Astrocyte (in vitro differentiated cells and primary cell): ENCODE data around the gene NKAIN2. TPM values are rescaled to one million over a fixed set of nuclear protein-coding genes. Genes with fewer than 3 reads are reported as not detected.
A peak's percentile ranks its signal among the peaks of the same experiment; 100 is the strongest.
"Not testable (repeated sequence)": the region's sequence is repeated elsewhere in the genome, so short reads cannot be mapped to it uniquely, and the experiment has no call there.

Experiments
- DNase-seq: peaks from one replicate; pipeline ENCODE4 v3.0.0-alpha.2; 2010; ENCODE audit warnings: low read depth
- FAIRE-seq: peaks from 2 replicates; lab custom pipeline; 2011; peaks lifted over from hg19 to GRCh38; lab: Jason Lieb, UNC
- H2AFZ ChIP-seq: 2 replicates; pipeline ENCODE4 v1.6.0; 2012; ENCODE audit warnings: low read depth, low read length, inconsistent platforms
- H3K27ac ChIP-seq: 2 replicates; pipeline ENCODE4 v1.5.1; 2011; ENCODE audit warnings: low read depth, low read length, inconsistent platforms
- H3K27me3 ChIP-seq: 2 replicates; pipeline ENCODE4 v1.6.0; 2011; ENCODE audit warnings: low read length, inconsistent platforms; ENCODE audit not compliant: insufficient read depth
- H3K36me3 ChIP-seq: 2 replicates; pipeline ENCODE4 v1.5.1; 2011; ENCODE audit warnings: low read length, inconsistent platforms; ENCODE audit not compliant: insufficient read depth
- H3K4me1 ChIP-seq: 2 replicates; pipeline ENCODE4 v1.5.1; 2011; ENCODE audit warnings: low read length, inconsistent platforms; ENCODE audit not compliant: insufficient read depth
- H3K4me2 ChIP-seq: 2 replicates; pipeline ENCODE4 v1.6.0; 2012; ENCODE audit warnings: low read length, inconsistent platforms
- H3K4me3 ChIP-seq: 2 replicates; pipeline ENCODE4 v1.5.1; 2011; ENCODE audit warnings: low read depth, mild to moderate bottlenecking, low read length, inconsistent platforms; ENCODE audit not compliant: insufficient read depth
- H3K79me2 ChIP-seq: 2 replicates; pipeline ENCODE4 v1.6.0; 2012; ENCODE audit warnings: mild to moderate bottlenecking, low read length, inconsistent platforms; ENCODE audit not compliant: insufficient read depth
- H3K9ac ChIP-seq: 2 replicates; pipeline ENCODE4 v1.6.0; 2012; ENCODE audit warnings: mild to moderate bottlenecking, low read length, inconsistent platforms
- H3K9me3 ChIP-seq: 2 replicates; pipeline ENCODE4 v1.5.1; 2012; ENCODE audit warnings: low read depth, mild to moderate bottlenecking, low read length, inconsistent platforms; ENCODE audit not compliant: insufficient read depth
- H4K20me1 ChIP-seq: 2 replicates; pipeline ENCODE4 v1.6.0; 2012; ENCODE audit warnings: low read length, inconsistent platforms; ENCODE audit not compliant: insufficient read depth
- H3K27ac Mint-ChIP-seq: one replicate; pipeline ENCODE4 v1.8.0; 2021; ENCODE audit warnings: mild to moderate bottlenecking, mixed read lengths; ENCODE audit not compliant: unreplicated experiment
- H3K27me3 Mint-ChIP-seq: one replicate; pipeline ENCODE4 v1.8.0; 2021; ENCODE audit warnings: low read depth, mixed read lengths; ENCODE audit not compliant: unreplicated experiment
- H3K36me3 Mint-ChIP-seq: one replicate; pipeline ENCODE4 v1.8.0; 2021; ENCODE audit warnings: low read depth, mixed read lengths; ENCODE audit not compliant: unreplicated experiment
- H3K4me1 Mint-ChIP-seq: one replicate; pipeline ENCODE4 v1.8.0; 2021; ENCODE audit warnings: low read depth, mixed read lengths; ENCODE audit not compliant: unreplicated experiment
- H3K4me3 Mint-ChIP-seq: one replicate; pipeline ENCODE4 v1.8.0; 2021; ENCODE audit warnings: mild to moderate bottlenecking, moderate library complexity, mixed read lengths; ENCODE audit not compliant: unreplicated experiment
- H3K9me3 Mint-ChIP-seq: one replicate; pipeline ENCODE4 v1.8.0; 2021; ENCODE audit warnings: mild to moderate bottlenecking, mixed read lengths; ENCODE audit not compliant: unreplicated experiment
- EZH2 ChIP-seq: IDR thresholded peaks from 2 replicates; pipeline ENCODE4 v1.6.1; 2012; ENCODE audit warnings: mild to moderate bottlenecking, low read length, inconsistent platforms; ENCODE audit not compliant: insufficient read depth
- total RNA-seq: library from RNA; stranded (reverse); gene quantifications from 2 replicates; pipeline ENCODE4 v1.2.1, GENCODE V29; 2021
- TF ChIP-seq, protein P1 (sequence below): IDR thresholded peaks from 2 replicates; pipeline ENCODE4 v1.5.1; 2011; ENCODE audit warnings: low read depth, mild to moderate bottlenecking, inconsistent platforms, low read length, moderate library complexity; ENCODE audit not compliant: insufficient read depth

Gene NKAIN2
- total RNA-seq, 1 donor from 2014 or later = 0.07 TPM

DNA sequence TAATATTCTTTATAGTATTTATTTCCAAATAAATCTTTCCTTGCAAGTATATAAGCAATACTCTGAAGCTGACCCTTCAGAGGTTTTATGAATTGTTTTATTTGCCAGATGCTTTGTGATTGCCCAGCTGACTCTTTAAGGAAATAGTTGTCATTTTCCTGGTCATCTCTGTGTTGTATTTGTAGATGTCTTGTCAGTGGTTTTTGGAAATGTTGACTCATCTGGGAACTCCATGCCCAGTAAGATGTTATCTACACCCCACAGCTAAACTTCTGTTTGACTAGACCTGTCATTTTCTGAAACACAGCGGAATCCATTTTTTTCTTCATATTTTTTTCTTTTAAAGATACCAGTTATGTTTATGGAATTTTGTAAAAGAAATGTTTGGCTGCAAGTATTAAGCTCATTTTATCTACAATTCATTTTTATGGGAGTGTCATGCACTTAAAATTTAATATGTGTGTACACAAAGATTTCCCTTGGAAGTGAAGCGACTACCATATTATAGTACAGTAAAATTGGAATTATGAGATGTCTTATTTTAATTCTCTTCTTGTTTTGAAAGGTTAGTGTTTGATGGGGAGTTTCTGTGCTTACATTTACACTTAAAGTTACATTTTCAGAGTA, 491.0 kb downstream of the NKAIN2 start:
- Histone ChIP-seq H3K27ac (no peak overlapping the region), H3K4me2 (no peak overlapping the region), H3K9ac (no peak overlapping the region), H2AFZ (no peak overlapping the region), H3K27me3 (no peaks in the 10 kb centered on the region), H3K36me3 (no peaks in the 10 kb centered on the region), H3K4me3 (no peak overlapping the region), H4K20me1 (no peaks in the 10 kb centered on the region), H3K9me3 (no peaks in the 10 kb centered on the region), H3K4me1 (no peaks in the 10 kb centered on the region), H3K79me2 (no peaks in the 10 kb centered on the region)
- Mint-ChIP-seq H3K4me1 (peaks cover 11% of the 10 kb centered on the region), H3K27me3 (no peaks in the 10 kb centered on the region), H3K9me3 (no peaks in the 10 kb centered on the region), H3K4me3 (no peak overlapping the region), H3K27ac (no peak overlapping the region), H3K36me3 (no peaks in the 10 kb centered on the region)
- TF ChIP-seq, protein P1, sequence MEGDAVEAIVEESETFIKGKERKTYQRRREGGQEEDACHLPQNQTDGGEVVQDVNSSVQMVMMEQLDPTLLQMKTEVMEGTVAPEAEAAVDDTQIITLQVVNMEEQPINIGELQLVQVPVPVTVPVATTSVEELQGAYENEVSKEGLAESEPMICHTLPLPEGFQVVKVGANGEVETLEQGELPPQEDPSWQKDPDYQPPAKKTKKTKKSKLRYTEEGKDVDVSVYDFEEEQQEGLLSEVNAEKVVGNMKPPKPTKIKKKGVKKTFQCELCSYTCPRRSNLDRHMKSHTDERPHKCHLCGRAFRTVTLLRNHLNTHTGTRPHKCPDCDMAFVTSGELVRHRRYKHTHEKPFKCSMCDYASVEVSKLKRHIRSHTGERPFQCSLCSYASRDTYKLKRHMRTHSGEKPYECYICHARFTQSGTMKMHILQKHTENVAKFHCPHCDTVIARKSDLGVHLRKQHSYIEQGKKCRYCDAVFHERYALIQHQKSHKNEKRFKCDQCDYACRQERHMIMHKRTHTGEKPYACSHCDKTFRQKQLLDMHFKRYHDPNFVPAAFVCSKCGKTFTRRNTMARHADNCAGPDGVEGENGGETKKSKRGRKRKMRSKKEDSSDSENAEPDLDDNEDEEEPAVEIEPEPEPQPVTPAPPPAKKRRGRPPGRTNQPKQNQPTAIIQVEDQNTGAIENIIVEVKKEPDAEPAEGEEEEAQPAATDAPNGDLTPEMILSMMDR = no peak
- TF ChIP-seq EZH2 = no peak
- DNase-seq = peak; percentile 26
- no peak for FAIRE-seq

DNA sequence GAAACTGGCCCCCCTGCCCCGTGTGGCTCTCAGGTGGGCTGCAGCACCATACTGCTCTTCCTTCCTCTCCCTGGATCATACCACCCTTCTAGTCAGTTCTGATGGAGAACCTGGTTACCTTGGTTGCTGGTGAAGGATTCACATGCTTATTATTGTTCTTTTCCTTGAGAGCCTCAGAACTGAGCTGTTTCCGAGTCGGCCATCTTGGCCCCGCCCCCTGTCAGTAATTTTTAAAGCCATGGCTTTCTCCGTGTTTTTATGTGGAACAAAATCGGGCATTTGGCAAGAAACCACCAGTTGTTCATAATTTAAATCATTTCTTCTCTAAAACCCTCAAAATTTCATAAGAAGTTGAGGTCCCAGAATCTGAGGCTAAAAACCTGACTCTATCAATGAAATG, 493.8 kb downstream of the NKAIN2 start:
- DNase-seq (no peak), FAIRE-seq (no peak)
- TF ChIP-seq, protein P1 = no peak
- TF ChIP-seq EZH2 = no peak
- Mint-ChIP-seq H3K27ac (no peak overlapping the region), H3K4me1 (peaks cover 9% of the 10 kb centered on the region), H3K4me3 (no peak overlapping the region), H3K36me3 (no peaks in the 10 kb centered on the region), H3K9me3 (no peaks in the 10 kb centered on the region), H3K27me3 (no peaks in the 10 kb centered on the region)
- Histone ChIP-seq H4K20me1 (no peaks in the 10 kb centered on the region), H2AFZ (no peak overlapping the region), H3K4me2 (no peak overlapping the region), H3K9me3 (no peaks in the 10 kb centered on the region), H3K4me1 (no peaks in the 10 kb centered on the region), H3K79me2 (no peaks in the 10 kb centered on the region), H3K27ac (no peak overlapping the region), H3K9ac (no peak overlapping the region), H3K4me3 (no peak overlapping the region), H3K36me3 (no peaks in the 10 kb centered on the region), H3K27me3 (no peaks in the 10 kb centered on the region)

DNA sequence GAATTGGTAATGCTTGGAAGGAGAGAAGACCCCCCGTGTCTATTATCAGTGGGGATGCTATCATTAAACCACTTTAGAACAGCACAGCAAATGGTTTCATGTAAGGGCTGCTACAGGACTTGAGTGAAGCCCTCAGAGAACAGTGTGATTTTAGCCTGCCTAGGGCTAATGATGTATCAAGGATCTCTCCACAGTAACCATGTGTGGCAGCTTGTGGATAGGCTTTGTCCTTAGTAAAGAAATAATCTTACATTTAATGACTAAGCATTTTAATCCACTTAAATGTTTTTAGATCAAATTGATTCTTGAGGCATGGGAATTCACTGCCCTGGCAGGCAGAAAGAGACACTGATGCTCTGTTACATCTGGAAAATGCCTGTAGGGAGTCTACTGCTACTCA, 495.1 kb downstream of the NKAIN2 start:
- H3K4me3 ChIP-seq = no peak overlapping the region
- H3K36me3 ChIP-seq = no peaks in the 10 kb centered on the region
- no peaks in the 10 kb centered on the region for H3K9me3 ChIP-seq
- Mint-ChIP-seq H3K27me3 (no peaks in the 10 kb centered on the region), H3K9me3 (no peaks in the 10 kb centered on the region), H3K27ac (no peak overlapping the region), H3K36me3 (no peaks in the 10 kb centered on the region), H3K4me1 (peaks cover 9% of the 10 kb centered on the region), H3K4me3 (no peak overlapping the region)
- no peaks in the 10 kb centered on the region for H3K79me2 ChIP-seq
- TF ChIP-seq EZH2 = no peak
- TF ChIP-seq, protein P1 = no peak
- H3K4me2 ChIP-seq = no peak overlapping the region
- DNase-seq (no peak), FAIRE-seq (no peak)
- no peaks in the 10 kb centered on the region for H3K27me3 ChIP-seq
- H3K27ac ChIP-seq = no peak overlapping the region
- H3K9ac ChIP-seq = no peak overlapping the region
- no peaks in the 10 kb centered on the region for H4K20me1 ChIP-seq
- no peak overlapping the region for H2AFZ ChIP-seq
- H3K4me1 ChIP-seq = no peaks in the 10 kb centered on the region

DNA sequence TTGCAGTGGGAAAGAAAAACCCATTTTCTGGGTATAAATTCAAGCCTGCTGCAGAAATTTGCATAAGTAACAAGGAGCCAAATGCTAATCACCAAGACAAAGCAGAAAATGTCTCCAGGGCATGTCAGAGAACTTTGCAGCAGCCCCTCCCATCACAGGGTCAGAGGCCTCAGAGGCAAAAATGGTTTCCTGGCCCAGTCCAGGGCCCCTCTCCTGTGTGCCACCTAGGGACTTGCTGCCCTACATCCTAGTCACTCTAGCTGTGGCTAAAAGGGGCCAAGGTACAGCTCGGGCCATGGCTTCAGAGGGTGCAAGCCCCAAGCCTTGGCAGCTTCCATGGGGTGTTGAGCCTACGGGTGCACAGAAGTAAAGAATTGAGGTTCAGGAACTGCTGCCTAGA, 497.2 kb downstream of the NKAIN2 start:
- H3K9me3 Mint-ChIP-seq, H3K4me1 ChIP-seq, H3K4me3 Mint-ChIP-seq, DNase-seq, H3K27ac ChIP-seq, H3K4me1 Mint-ChIP-seq, H3K9me3 ChIP-seq, H3K27me3 ChIP-seq, H3K4me2 ChIP-seq, H3K79me2 ChIP-seq, H3K9ac ChIP-seq, H3K36me3 ChIP-seq, H4K20me1 ChIP-seq, H3K27me3 Mint-ChIP-seq, FAIRE-seq, H2AFZ ChIP-seq, H3K27ac Mint-ChIP-seq, H3K36me3 Mint-ChIP-seq, H3K4me3 ChIP-seq: not testable (repeated sequence)
